IPS-NIHi11 (cell line): ENCODE measurements around the gene KCNJ10.
A peak's percentile ranks its signal among the peaks of the same experiment; 100 is the strongest.

Experiments used
- DNase-seq: peaks from one replicate; pipeline ENCODE4 v3.0.0; 2012; ENCODE audit warnings: mixed read lengths, low spot score

KCNJ10 gene

DNA sequence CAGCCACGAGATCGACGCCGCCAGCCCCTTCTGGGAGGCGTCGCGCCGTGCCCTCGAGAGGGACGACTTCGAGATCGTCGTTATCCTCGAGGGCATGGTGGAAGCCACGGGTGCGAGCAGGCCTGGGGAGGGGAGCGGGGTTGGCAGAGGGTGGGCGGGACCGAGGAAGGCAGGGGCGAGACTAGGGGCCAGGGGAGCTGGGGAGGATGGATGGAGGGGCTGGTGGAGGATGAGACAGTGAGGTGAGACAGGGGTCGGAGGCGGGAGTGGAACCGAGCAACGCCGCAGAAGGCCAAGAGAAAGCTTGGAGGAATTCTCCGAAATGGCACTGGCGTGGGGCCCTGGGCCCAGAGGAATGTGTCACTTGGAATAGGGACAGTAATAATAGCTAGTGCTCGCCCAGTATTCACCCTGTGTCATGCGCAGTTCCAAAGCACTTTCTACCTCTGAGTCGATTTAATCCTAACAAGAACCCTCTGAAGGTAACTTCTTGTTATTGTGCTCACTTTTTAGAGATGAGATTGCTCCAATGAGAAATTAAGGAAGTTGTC lies 14.9 kb upstream of the KCNJ10 start:
- no peak for DNase-seq

GRCh38 chr1:160083968-160084770 lies 14.2 kb upstream of the KCNJ10 start:
- peak; percentile 89 for DNase-seq

GRCh38 chr1:160082926-160083325 lies 13.0 kb upstream of the KCNJ10 start:
- DNase-seq, result no peak

- no peak for DNase-seq
These were observed 12.5 kb upstream of the KCNJ10 start for GRCh38 chr1:160082487-160082886.

DNA sequence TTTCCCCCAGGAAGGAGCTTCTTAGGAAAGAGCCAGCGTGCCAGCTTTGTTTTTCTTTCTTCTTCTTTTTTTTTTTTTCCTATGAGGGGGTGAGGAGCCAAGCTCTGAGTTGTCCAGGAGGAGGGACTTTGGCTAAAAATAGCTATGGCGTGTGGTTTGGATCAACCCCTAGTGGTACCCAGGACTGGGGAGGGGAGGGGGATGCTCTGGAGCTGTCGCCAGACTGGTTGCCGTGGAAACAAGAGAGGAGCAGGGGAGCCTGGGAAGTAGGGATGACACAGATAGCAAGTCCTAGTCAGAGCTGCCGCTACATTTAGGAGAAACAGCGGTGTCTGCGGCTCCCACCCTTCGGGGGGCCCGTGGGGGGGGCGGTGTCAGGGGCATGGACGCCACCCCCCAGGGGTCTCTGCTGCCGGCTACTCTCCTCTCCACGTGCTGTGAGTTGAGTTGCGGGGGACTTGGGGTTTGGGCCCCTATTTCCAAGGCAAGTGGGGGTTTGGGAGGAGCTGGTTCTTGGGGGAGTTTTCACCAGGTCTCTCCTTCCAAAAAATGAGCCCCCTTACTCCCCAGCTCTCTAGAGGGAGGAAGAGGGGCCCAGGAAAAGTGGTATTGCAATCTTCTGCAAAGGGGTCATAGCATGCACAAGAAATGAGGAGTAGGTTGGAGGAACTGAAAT lies 11.4 kb upstream of the KCNJ10 start, which contains the start of gene KCNJ9:
KCNJ9 (plus strand) TSS at position 278 of the 676 bp plus-strand sequence. CDS start 2,493 bp downstream, outside the sequence.
- DNase-seq, result peak; percentile 60

DNA sequence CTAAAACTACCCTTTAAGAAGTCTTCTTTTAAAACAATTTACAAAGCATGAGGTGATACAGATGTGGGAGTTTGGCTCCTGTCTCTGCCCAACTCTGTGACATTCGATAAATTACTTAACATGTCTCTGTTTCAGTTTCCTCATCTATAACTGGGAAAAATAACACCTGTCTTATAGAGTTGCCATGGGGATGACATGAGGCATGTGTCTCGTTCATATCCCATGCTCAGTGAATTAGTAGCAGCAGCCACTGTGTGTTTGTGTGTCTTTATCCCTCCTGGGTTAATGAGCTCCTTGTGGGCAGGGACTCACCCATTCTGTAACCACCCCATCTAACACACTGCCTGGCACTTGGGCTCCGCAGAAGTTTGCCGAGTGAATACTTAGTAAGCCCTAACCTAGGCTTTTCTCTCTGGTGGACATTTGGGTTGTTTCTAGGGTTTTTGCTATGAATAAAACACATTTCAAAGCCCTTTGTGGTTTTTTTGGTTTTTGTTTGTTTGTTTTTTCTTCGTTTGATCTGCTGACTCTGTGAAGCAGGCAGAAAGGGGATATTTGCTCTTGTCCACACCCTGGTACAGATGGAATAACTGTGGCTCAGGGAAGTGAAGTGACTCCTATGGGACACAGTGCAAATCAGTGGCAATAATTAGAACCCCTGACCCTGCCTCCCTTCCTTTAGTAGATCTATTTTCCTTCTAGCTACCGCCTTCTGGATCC lies 10.6 kb upstream of the KCNJ10 start:
- DNase-seq, result no peak

DNA sequence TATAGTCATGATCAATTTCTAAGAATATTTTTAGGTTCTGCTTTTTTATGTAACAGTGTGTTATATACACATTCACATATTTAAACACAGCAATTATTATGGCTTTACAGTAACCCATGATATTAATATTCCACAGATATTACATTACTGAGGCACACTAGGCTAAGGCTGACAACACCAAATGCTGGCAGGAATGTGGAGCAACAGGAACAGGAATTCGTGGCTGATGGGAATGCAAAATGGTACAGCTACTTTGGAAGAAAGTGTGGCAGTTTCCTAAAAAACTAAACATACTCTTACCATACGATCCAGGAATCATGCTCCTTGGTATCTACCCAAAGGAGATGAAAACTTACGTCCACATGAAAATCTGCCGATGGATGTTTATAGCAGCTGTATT lies 9.5 kb upstream of the KCNJ10 start:
- no peak for DNase-seq

DNA sequence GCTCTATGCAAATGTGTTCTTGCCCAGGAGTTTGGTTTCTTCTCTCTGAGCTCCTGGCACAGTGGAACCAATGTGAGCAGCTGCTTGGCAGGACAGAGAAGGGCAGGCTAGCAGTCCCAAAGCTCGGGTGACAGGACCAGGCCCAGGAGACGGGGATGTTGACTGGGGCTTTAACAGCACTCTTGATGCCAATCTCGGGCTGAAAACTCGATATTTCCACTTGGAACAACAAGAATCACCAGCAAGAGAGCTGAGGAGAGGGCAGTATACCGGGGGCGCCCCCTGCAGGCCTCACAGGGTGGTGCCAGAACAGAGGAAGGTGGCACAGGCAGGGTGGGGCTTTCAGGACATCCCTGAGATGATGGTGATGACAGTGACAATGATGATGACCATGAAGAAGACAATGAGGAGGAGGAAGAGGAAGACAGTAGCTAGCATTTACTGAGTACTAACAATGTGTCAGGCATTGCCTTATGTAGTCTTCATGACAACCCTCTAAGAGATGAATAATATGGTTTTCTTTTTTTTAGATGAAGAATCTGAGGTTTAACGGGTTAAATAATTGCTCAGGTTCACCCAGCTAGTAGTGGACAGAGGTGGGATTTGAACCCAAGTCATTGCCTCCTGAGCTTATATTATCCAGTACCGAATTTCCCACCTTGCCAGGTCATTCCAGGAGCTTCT lies 8.7 kb upstream of the KCNJ10 start:
- peak; percentile 70 for DNase-seq

DNA sequence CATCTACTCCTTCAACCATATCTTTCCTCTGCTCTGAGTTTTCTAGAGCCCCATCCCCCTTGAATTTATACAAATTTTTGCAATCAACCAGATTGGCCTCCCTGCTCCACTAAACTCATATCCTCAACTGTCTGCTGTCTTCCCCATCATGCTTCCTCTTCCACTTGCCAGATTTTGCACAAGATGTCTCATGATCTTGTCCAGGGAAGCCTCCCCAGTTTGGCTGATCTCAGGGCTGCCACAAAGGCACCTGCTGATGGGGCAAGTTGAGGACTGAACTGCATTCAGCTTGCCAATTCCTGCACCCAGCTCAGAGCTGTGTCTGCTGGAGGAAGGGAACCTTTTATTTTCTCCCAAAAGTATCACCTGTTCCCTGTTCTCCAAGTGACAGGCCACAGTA lies 7.5 kb upstream of the KCNJ10 start:
- no peak for DNase-seq

- no peak for DNase-seq
These were observed 6.3 kb upstream of the KCNJ10 start for GRCh38 chr1:160076295-160076694.

DNA sequence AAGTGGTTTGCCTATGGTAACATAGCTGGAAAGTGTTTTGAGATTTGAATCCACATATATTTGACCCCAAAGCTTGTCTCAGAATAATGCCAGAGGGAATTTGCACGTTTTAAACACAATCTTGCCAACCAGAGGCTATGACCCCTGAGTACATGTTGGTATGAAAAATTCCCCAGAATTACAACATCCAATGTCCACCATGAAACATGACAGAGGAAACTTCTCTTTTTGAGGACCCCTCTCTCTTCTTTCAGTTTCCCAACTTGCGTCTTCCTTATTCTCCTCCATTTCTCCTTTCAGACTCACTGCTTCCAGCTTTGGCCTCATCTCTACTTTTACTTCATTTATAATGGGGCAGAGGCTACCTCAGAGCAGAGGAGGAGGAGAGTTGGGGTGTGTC lies 5.9 kb upstream of the KCNJ10 start:
- DNase-seq, result no peak

GRCh38 chr1:160074865-160075264 lies 4.9 kb upstream of the KCNJ10 start:
- no peak for DNase-seq

- DNase-seq, result no peak
These were observed 1.3 kb upstream of the KCNJ10 start for GRCh38 chr1:160071289-160071688.

DNA sequence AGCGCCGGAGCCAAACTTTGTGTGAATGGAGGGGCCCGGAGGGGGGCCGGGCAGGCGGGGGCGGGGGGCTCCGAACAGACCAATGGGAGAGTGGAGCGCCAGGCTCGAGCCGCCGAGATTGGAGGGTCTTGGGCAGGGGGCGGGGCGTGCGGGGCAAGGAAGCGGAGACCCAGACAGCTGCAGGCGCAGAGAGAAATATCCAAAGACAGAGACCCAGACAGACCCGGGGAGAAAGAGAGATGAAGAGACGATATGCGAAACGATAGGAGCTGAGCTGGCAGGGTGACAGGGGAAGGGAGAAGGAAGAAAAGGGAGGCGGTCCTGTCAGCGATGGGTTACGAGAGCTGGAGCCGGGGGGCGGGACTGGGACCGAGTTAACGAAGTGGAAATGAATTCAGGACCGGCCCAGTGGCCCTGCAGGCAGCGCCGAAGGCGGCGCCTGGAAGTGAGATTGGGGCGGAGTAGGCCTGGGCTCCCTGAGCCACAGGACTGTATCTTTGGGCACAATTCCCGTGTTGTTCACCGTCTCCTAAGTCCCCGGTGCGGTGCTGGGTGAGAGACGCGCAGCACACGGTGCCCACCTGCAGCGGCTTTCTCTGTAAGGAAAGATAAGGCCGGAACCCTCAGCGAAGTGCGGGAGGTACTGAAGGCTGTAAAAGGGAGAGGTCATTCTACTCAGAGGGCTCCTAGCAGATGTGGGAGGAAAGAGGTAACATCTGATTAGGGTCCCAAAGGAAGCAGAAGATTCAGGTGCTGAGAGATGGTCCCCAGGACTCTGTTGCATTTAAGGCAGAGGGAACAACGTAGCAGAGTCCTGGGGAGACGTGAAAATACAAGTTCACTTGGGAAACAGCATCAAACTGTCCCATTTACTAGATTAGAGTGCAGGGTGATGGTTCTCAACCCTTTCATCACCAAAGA lies 543 bp upstream of the KCNJ10 start:
- DNase-seq, result peak; percentile 96

DNA sequence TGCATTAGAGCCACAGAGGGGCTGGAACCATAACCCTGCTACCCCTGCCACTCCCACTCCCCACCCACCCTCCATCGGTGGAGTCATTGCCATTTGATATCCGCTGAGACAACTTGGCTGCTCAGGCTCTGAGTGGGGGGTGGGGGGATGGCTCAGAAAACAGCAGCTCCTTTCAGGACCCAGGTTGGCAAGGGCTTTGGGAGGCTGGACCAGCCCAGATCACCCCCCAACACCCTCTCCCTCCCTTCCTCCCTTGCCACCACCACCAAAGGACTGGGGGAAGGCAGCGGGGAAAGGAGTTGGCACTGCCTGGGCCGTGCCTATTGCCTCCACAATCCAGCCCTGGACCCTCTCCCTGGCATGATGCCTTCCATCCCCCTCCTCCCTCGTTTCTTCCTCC lies 1.7 kb downstream of the KCNJ10 start:
- DNase-seq, result no peak

GRCh38 chr1:160066829-160067745 lies 2.9 kb downstream of the KCNJ10 start:
- DNase-seq, result no peak

- DNase-seq, result no peak
These were observed 5.2 kb downstream of the KCNJ10 start for GRCh38 chr1:160064746-160065145.

GRCh38 chr1:160064164-160064563 lies 5.8 kb downstream of the KCNJ10 start:
- DNase-seq, result no peak

- no peak for DNase-seq
These were observed 6.8 kb downstream of the KCNJ10 start for GRCh38 chr1:160063176-160063575.

GRCh38 chr1:160062230-160062532 lies 7.8 kb downstream of the KCNJ10 start:
- peak; percentile 44 for DNase-seq
